SW480 (cell line): ENCODE measurements around the gene TMEM187.

Experiments used
- DNase-seq: peaks from one replicate; pipeline ENCODE4 v3.0.0-alpha.2; 2016; ENCODE audit warnings: low spot score

TMEM187 gene

DNA sequence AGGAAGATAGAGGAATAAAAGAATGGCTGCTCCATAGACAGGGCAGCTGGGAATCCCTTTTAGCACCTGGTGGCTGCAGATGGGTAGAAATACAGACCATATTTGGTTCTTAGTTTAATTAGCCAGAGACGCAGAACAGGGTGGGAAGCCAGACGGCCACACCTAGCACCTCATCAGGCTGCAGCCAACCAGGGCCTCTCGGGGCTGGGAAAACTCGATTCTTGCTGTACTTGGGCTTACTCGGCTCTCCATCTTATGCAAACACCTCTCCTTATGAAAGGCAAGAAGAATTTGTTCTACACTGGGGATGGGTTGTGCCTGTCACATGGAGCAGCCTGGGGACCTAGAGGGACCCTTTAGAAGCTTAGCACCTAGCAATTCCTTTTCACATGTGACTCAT is 27.5 kb downstream of the TMEM187 start:
- DNase-seq: no peak

DNA sequence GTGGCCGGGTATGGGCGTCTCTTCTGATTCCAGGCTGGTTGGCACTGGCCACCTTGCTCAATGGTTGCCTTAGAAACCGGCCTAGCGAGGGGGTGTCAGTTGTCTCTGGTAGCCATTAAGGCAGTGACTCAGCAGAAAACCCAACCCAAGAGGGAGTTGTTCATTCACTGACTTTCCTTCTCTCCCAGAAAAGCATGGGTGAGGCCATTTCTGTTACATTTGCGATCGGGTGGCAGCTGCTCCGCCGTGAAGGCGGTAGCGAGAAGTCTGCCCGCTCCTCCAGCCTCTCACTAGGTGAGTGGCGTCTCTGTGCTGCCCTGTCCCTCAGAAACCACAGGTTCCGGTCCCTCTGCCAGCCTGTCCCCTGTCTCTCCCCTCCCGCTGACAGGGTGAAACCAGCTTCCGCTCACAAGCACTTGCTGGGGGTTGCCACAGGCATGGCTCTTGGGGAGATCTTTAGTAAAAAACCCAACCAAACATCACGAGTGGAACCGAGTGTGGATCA is 29.7 kb downstream of the TMEM187 start:
- DNase-seq: peak; percentile 71

DNA sequence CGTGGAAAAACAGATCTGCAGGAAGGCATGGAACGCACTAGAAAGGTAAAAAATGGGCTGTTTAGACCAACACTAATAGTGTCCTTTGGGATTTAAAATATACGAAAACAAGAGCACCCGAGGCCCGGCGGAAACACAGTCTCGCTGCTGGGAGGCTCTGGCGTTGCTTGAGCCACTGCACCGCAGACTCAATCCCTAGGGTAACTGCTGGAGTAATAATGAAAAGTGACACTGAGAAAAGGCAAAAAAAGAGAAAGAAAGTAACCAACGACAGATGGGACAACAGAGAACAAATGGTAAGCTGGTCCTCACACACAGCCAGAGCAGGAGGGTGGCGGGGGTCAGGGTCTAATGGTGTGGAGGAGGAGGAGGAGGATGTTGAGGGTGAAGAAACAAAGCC is 31.8 kb downstream of the TMEM187 start:
- DNase-seq: no peak

DNA sequence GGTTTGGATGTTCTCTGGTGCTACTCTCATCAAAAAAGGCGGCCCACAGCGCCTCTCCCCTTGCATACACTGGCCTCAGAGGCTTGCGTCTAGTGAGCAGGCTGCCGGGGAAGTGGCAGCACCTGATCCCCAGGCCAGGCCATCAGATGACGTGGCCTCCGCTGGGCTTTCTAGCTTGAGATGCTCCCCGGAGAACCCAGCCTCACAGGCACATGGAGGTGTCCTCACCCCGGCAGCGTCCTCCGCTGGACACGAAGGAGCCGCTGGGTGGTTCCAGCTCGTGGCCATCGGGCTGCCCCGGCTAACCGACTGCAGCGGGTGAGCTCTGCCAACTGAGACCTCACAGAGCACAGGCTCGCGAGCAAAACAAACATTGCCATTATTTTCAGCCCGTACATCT is 34.4 kb downstream of the TMEM187 start:
- no peak for DNase-seq

GRCh38 chrX:154008521-154008920 is 36.0 kb downstream of the TMEM187 start:
- no peak for DNase-seq

DNA sequence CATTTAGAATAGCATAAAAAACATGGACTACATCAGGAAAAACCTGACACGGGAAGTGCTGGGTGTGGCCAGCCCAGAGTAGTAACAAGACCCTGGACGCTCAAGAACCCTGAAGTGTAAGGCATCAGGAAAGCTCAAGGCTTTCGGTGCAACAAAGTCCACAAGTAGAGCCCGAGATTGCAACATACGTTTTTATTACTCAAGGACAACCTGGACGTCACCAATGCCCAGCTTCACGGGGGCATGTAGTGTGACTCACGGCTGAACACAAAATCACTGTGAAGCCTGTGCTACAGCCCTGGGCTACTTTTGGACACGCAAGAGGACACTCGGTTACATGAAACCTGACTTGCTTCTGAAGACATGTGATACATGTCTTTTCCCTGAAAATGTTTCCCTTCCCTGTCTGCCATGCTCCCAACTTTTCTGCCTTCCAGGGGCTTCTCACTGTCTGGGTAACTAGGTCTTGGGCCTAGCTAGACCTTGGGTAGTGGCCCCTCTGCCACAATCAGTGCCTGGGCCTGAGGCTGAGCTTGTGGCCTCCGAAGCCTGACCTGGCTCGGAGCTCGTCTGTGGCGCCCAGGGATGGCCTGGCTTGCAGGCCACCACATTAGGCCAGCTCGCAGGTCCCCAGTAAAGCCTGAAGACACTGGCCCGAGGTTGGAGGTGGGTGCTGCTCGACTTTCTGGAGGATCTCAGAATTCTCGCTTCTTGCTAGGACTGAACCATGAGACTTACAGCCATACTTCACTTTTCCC is 38.0 kb downstream of the TMEM187 start:
- DNase-seq: no peak

GRCh38 chrX:154011376-154012335 is 39.1 kb downstream of the TMEM187 start:
- DNase-seq: no peak

- no peak for DNase-seq
These were observed 39.9 kb downstream of the TMEM187 start for GRCh38 chrX:154012336-154012991.

DNA sequence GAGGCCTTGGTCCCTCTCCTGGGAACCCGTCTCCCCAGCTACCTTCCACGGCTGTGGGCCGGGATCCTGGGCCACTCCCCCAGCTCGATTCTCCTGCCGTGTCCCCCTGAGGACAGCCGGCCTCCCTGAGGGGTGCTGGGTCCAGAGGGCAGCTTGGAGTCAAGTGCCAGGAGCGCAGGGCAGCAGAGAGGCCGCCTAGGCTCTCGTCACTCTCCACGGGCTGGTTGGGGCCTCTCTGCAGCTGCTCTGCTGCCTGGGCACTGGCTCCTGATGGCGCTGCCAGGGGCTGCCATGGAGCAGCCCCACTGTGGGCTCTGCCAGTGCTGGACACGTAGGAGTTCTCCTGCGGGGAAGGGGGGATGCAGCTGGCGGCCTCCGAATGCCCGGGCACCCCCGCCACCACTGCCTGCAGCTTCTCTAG is 40.5 kb downstream of the TMEM187 start:
- no peak for DNase-seq

- no peak for DNase-seq
These were observed 41.2 kb downstream of the TMEM187 start for GRCh38 chrX:154013614-154014360.

- DNase-seq: no peak
These were observed 42.2 kb downstream of the TMEM187 start for GRCh38 chrX:154014429-154015380.

- DNase-seq: no peak
These were observed 43.2 kb downstream of the TMEM187 start for GRCh38 chrX:154015581-154016264.

- DNase-seq: no peak
These were observed 44.0 kb downstream of the TMEM187 start for GRCh38 chrX:154016366-154017076.

DNA sequence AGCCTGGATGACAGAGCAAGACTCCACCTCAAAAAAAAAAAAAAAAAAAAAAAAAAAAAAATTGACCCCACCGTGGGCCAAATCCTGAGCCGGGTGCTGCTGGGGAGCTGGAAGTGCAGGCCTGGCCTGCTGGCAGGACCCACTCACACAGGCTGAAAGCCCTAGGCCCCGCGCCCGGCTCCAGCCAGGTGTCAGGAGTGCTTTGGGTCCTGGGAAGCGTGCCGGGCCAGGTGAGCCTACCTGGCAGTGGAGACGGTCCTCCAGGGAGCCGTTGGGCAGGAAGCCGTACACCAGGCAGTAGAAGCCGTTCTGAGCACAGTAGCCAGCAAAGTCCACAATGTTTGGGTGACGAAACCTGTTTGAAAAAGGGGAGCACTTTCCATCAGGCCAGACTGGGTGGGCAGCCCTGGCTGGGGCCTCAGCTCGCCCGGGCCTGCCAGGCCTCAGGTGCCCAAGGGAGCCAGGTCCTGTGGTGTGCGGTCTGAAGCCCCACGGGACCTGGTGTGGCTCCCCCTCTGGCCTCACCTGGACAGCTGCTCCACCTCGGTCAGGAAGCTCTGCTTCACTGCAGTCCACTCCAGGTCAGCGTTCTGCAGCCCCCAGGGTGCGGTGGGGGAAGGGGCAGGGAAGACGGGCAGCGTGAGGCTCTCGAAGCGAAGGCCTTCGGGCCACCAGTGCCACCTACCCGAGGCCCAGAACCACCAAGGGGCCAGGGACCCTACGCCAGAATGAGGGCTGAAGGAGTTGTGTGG is 45.4 kb downstream of the TMEM187 start:
- DNase-seq: no peak

- no peak for DNase-seq
These were observed 46.0 kb downstream of the TMEM187 start for GRCh38 chrX:154018518-154019060.

GRCh38 chrX:154019061-154019621 is 46.6 kb downstream of the TMEM187 start:
- DNase-seq: no peak

DNA sequence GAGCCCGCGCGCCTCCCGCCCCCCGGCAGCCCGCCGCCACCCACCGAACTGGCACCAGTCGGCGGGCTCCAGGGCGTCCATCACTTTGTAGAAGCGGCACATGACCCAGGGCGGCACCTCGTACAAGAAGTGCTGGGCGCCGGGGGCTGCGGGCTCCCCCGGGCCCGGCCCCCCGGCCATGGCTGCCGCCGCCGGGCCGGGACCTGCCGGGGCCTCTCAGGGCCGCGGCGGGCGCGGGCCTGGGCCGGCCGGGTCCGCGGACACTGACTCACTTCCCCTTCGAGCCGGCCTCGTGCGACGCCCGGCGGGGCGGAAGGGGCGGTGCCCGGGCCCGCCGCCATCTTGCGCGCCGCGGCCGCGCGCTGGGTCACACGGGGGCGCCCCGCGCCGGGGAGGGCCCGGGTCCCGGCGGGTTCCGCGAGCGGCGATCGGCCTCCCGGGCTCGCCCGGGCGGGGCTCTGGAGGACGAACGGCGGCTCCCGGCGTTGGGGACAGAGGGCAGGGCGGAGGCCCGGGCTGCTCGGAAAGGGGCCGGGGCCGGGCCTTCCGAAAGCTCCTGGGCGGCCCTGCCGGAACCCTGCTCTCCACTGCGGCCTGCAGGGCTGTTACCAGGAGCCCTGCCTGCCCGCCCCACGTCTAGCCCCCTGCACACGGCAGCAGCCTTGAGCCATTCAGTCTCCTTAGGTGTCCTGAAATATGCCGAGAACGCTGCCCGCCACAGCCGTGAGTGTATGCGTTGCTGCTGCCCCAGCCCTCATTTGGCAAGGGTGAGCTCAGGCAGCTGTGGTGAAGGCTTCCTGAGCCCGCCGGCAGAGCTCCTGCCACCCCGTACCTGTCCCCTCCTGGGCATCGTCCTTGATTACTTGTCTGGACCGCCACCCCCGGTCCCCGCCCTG is 47.3 kb downstream of the TMEM187 start, which contains the start of gene IRAK1:
IRAK1 (minus strand) TSS at position 270 of the 896 bp plus-strand sequence; CDS start at position 180, 90 bp downstream.
- peak; percentile 49 for DNase-seq
